LNCaP clone FGC (cell line): ENCODE measurements around the gene CST4.

ENCODE experiments used
- DNase-seq: peaks from one replicate; pipeline ENCODE4 v3.0.0-alpha.2; 2011; ENCODE audit warnings: low read depth
- H3K4me3 ChIP-seq: 2 replicates; pipeline ENCODE4 v1.5.1; 2011; ENCODE audit warnings: mild to moderate bottlenecking, low read depth, low read length, control low read depth
- TF ChIP-seq, protein P1 (sequence below): IDR thresholded peaks from 2 replicates; pipeline ENCODE4 v1.5.1; 2012; ENCODE audit warnings: mild to moderate bottlenecking; ENCODE audit not compliant: control insufficient read depth, insufficient read depth; ENCODE audit errors: extremely low read depth

CST4 gene

DNA sequence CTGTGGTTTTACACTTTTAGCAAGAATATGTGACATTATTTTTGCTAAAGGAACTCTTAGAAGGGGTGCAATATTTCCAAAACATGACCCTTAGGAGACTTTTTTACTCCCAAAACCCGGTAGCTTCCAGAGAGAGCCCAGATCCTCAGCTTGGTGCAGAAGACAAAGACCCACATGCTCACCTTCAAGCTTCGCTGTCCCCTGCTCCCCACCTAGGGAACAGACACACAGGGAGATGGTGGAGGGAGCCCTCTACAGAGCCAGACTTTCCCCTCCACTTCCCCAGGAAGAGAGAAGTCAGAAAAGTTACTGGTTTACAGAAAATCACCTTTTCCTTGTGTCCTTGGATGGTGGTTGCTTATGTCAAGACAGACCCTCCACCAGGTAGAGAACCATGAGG is 5.0 kb downstream of the CST4 start:
- H3K4me3 ChIP-seq: no peak overlapping the region
- DNase-seq: no peak
- TF ChIP-seq, protein P1, sequence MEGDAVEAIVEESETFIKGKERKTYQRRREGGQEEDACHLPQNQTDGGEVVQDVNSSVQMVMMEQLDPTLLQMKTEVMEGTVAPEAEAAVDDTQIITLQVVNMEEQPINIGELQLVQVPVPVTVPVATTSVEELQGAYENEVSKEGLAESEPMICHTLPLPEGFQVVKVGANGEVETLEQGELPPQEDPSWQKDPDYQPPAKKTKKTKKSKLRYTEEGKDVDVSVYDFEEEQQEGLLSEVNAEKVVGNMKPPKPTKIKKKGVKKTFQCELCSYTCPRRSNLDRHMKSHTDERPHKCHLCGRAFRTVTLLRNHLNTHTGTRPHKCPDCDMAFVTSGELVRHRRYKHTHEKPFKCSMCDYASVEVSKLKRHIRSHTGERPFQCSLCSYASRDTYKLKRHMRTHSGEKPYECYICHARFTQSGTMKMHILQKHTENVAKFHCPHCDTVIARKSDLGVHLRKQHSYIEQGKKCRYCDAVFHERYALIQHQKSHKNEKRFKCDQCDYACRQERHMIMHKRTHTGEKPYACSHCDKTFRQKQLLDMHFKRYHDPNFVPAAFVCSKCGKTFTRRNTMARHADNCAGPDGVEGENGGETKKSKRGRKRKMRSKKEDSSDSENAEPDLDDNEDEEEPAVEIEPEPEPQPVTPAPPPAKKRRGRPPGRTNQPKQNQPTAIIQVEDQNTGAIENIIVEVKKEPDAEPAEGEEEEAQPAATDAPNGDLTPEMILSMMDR: no peak

- TF ChIP-seq, protein P1: no peak
- no peak overlapping the region for H3K4me3 ChIP-seq
- no peak for DNase-seq
Observed at GRCh38 chr20:23683281-23683680, 5.6 kb downstream of the CST4 start.

GRCh38 chr20:23680146-23680545 is 8.7 kb downstream of the CST4 start:
- H3K4me3 ChIP-seq: no peak overlapping the region
- TF ChIP-seq, protein P1: no peak
- no peak for DNase-seq

DNA sequence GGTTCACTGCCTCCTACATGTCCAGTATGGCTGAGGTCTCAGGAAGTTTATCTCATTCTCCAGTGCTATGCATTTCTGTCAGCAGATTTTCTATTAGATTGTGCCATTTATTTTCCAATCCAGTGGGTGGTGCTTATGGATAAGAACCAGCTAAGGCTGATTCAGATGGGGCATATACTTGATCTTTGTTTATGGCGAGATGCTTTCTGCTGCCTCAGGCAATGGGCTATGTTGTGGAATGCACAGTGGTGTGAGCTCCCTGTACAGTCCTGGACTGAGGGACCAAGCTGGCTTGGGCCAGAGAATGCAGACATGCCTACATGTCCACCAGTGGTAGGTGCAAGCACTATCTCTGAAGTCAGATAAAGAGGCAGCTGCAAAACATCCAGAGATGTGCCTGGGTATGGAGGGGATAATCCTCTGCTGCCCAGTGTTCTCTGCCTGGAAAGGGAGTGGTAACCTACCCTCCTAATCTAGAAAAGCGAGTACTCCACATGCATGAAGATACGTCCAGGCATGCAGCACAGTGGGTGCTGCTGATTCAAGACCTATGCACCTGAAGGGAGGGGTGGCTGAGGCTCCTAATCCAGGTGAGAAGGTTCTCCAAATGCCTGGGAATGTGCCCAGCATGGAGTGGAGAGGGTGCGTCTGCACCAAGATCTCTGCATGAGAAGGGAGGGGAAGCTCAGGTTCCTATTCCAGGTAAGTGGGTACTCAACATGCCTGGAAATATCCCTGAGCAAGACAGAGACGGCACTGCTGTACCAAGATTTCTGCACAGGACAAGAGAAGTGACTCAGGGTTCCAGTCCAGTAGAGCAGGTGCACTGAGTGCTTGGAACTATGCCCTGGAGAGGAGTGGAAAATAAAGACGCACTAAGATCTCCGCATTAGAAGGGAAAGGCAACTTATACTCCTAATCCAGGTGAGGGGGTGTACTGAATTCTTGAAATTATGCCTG is 9.4 kb downstream of the CST4 start:
- H3K4me3 ChIP-seq: no peak overlapping the region
- TF ChIP-seq, protein P1: no peak
- no peak for DNase-seq

DNA sequence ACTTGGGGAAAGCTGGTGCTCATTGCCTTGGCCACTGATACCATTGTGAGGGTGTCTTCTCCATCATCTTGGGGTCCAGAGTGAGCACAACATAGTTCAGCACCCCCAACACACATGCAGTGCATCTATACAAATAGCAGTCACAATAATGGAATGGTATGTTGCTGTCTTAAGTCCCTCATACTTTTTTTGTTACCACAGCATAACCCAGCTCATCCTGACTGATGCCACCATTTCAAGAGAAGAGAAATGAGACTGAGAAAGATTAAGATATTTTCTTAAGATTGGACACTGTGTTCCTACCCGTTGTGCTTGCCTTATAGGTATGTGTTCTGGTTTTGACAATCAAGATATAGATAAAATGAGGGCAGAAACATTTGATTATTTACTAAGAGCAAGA is 15.6 kb downstream of the CST4 start:
- TF ChIP-seq, protein P1: no peak
- no peak overlapping the region for H3K4me3 ChIP-seq
- no peak for DNase-seq

GRCh38 chr20:23672158-23672557 is 16.7 kb downstream of the CST4 start:
- TF ChIP-seq, protein P1: no peak
- H3K4me3 ChIP-seq: no peak overlapping the region
- DNase-seq: no peak
